ENCODE data around the gene LSM5.

The LSM5 gene

GRCh38 chr7:32461484-32461883 lies 28.7 kb downstream of the LSM5 start:
- TF ChIP-seq CTCF (IDR thresholded peaks at IDR 0.05; ENCODE audit: insufficient read depth, low read length, poor library complexity, severe bottlenecking) = no peak

GRCh38 chr7:32459788-32460187 lies 30.4 kb downstream of the LSM5 start:
- H3K27me3 ChIP-seq (replicated peaks; ENCODE audit: control insufficient read depth, insufficient read depth, low read length) = no peaks in the 10 kb centered on the region; the same call in 1 of the 2 replicates
- DNase-seq (ENCODE audit: extremely low read depth, insufficient read length) = no peak
- H3K36me3 ChIP-seq (ENCODE audit: control insufficient read depth, insufficient read depth, low read length) = no peaks in the 10 kb centered on the region
- no peak overlapping the region for H3K4me3 ChIP-seq (replicated peaks; ENCODE audit: low read depth, low read length)
- TF ChIP-seq CTCF (IDR thresholded peaks at IDR 0.05; ENCODE audit: insufficient read depth, low read length, poor library complexity, severe bottlenecking) = no peak

More at GRCh38 chr7:32461484-32461883, 28.7 kb downstream of the LSM5 start:
- no peak for DNase-seq (ENCODE audit: extremely low read depth, insufficient read length)
- no peaks in the 10 kb centered on the region; the same call in 1 of the 2 replicates for H3K27me3 ChIP-seq (replicated peaks; ENCODE audit: control insufficient read depth, insufficient read depth, low read length)
- H3K36me3 ChIP-seq (ENCODE audit: control insufficient read depth, insufficient read depth, low read length) = no peaks in the 10 kb centered on the region
- H3K4me3 ChIP-seq (replicated peaks; ENCODE audit: low read depth, low read length) = no peak overlapping the region

- no peak for DNase-seq (ENCODE audit: extremely low read depth, insufficient read length)
- Histone ChIP-seq H3K36me3 (ENCODE audit: control insufficient read depth, insufficient read depth, low read length) (no peaks in the 10 kb centered on the region), H3K4me3 (replicated peaks; ENCODE audit: low read depth, low read length) (no peak overlapping the region), H3K27me3 (replicated peaks; ENCODE audit: control insufficient read depth, insufficient read depth, low read length) (no peaks in the 10 kb centered on the region; the same call in 1 of the 2 replicates)
- no peak for TF ChIP-seq CTCF (IDR thresholded peaks at IDR 0.05; ENCODE audit: insufficient read depth, low read length, poor library complexity, severe bottlenecking)
Measured at GRCh38 chr7:32458025-32458424, 32.2 kb downstream of the LSM5 start.

GRCh38 chr7:32453341-32454011 lies 36.7 kb downstream of the LSM5 start:
- no peaks in the 10 kb centered on the region for H3K27me3 ChIP-seq (replicated peaks; ENCODE audit: control insufficient read depth, insufficient read depth, low read length)
- H3K36me3 ChIP-seq (ENCODE audit: control insufficient read depth, insufficient read depth, low read length) = no peaks in the 10 kb centered on the region
- H3K4me3 ChIP-seq (replicated peaks; ENCODE audit: low read depth, low read length) = no peak overlapping the region
- no peak for TF ChIP-seq CTCF (IDR thresholded peaks at IDR 0.05; ENCODE audit: insufficient read depth, low read length, poor library complexity, severe bottlenecking)
- no peak for DNase-seq (ENCODE audit: extremely low read depth, insufficient read length)

GRCh38 chr7:32447218-32447617 lies 43.0 kb downstream of the LSM5 start:
- Histone ChIP-seq H3K27me3 (replicated peaks; ENCODE audit: control insufficient read depth, insufficient read depth, low read length) (no peaks in the 10 kb centered on the region), H3K4me3 (replicated peaks; ENCODE audit: low read depth, low read length) (no peak overlapping the region), H3K36me3 (ENCODE audit: control insufficient read depth, insufficient read depth, low read length) (no peaks in the 10 kb centered on the region)
- no peak for DNase-seq (ENCODE audit: extremely low read depth, insufficient read length)
- no peak for TF ChIP-seq CTCF (IDR thresholded peaks at IDR 0.05; ENCODE audit: insufficient read depth, low read length, poor library complexity, severe bottlenecking)

Data from GM06990 (cell line).